ENCODE results near the gene PTPN11. TPM values are rescaled to one million over a fixed set of nuclear protein-coding genes. Genes with fewer than 3 reads are reported as not detected.

The PTPN11 gene
- 80.9 TPM for polyA plus RNA-seq (2013, experiment 1 of 2)
- polyA plus RNA-seq (2013, experiment 2 of 2), result 80.2 TPM

DNA sequence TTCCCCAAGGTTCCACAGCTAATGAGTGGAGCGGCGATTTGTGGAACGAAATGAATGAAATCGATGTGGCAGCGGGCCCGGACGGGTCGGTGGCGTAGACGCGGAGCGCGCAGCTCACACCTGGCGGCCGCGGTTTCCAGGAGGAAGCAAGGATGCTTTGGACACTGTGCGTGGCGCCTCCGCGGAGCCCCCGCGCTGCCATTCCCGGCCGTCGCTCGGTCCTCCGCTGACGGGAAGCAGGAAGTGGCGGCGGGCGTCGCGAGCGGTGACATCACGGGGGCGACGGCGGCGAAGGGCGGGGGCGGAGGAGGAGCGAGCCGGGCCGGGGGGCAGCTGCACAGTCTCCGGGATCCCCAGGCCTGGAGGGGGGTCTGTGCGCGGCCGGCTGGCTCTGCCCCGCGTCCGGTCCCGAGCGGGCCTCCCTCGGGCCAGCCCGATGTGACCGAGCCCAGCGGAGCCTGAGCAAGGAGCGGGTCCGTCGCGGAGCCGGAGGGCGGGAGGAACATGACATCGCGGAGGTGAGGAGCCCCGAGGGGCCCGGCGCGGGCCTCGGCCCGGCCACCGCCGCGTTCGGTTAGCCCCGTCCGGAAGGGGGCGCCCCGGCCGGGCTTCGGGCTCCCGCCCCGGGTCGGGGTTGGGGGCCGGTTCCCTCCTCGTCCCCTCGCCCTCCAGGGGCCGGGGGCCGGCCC, at the start of gene PTPN11:
TSS of gene PTPN11 (plus strand) at position 340 of the 689 bp plus-strand sequence. CDS start at position 505, 165 bp downstream.
- peak within 1 kb of the TSS in 1 of 2 experiments; percentile 98 for H3K14ac ChIP-seq (ENCODE audit: low read length in 2 of 2)
- H3K9ac ChIP-seq (ENCODE audit: low read length), result peak within 1 kb of the TSS; percentile 95
- no peak within 1 kb of the TSS for H2AK5ac ChIP-seq (ENCODE audit: low read length, severe bottlenecking)
- H3K27ac ChIP-seq (ENCODE audit: low read length, poor library complexity, severe bottlenecking), result peak within 1 kb of the TSS; percentile 91
- H2BK15ac ChIP-seq (ENCODE audit: low read depth, poor library complexity, severe bottlenecking), result peak within 1 kb of the TSS; percentile 97
- peak within 1 kb of the TSS; percentile 99 for H4K8ac ChIP-seq (ENCODE audit: low read length)
- under 1% methylated on average over 69 of the region's 89 CpGs for WGBS
- H2BK120ac ChIP-seq (ENCODE audit: low read depth, low read length), result peak within 1 kb of the TSS; percentile 85
- H2AFZ ChIP-seq (ENCODE audit: low read depth, low read length), result peak within 1 kb of the TSS; percentile 94
- DNase-seq, result peak; percentile 88
- H3K18ac ChIP-seq (ENCODE audit: low read depth in 1 of 2, low read length in 2 of 2), result peak within 1 kb of the TSS; percentile 99
- no peaks in the 10 kb centered on the region for H3K9me3 ChIP-seq (ENCODE audit: control insufficient read depth, low read length)
- H4K91ac ChIP-seq (ENCODE audit: low read length), result peak within 1 kb of the TSS; percentile 93
- peak within 1 kb of the TSS; percentile 98 to 99 for H3K4me3 ChIP-seq (ENCODE audit: insufficient read depth in 1 of 2, low read depth in 1 of 2, low read length in 2 of 2)
- H3K36me3 ChIP-seq (ENCODE audit: control insufficient read depth in 1 of 2, insufficient read depth in 2 of 2, low read depth in 1 of 2, low read length in 2 of 2), result no peaks in the 10 kb centered on the region
- H3K79me1 ChIP-seq (replicated peaks; ENCODE audit: low read length, poor library complexity, severe bottlenecking), result peaks cover 10% of the 10 kb centered on the region
- peak within 1 kb of the TSS; percentile 96 for H3K4me2 ChIP-seq (ENCODE audit: low read length, poor library complexity, severe bottlenecking)
- peak within 1 kb of the TSS in 1 of 2 experiments; percentile 99 for H3K23ac ChIP-seq (ENCODE audit: low read length in 2 of 2)
- H3K4ac ChIP-seq (ENCODE audit: low read depth in 1 of 2, low read length in 2 of 2), result peak within 1 kb of the TSS; percentile 17 to 99
- peak within 1 kb of the TSS in 1 of 2 experiments; percentile 63 for H2BK12ac ChIP-seq (ENCODE audit: low read length in 2 of 2)
- H3K27me3 ChIP-seq (ENCODE audit: control insufficient read depth in 1 of 2, insufficient read depth in 1 of 2, low read length in 2 of 2), result no peaks in the 10 kb centered on the region
- H2BK5ac ChIP-seq (ENCODE audit: low read depth, low read length, poor library complexity, severe bottlenecking), result peak within 1 kb of the TSS; percentile 99
- H3K4me1 ChIP-seq (ENCODE audit: control insufficient read depth, insufficient read depth, low read depth, low read length), result peaks cover 11% of the 10 kb centered on the region

DNA sequence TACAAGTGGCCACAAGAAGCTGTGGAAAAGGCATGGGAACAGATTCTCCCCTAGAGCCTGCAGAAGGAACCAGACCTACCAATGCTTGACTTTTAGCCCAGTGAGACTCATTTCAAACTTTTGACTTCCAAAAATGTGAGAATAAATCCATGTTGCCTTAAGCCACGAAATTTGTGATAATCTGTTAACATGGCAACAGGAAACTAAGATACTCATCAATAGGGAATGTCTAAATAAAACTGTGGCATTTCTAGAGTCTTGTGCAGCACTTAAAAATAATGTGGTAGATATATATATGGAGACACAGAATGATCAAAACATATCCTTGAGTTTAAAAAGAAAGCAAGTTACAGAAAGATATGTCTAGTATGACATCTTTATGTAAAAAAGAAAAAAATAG, 48.5 kb upstream of the PTPN11 start:
- H3K4me2 ChIP-seq (ENCODE audit: low read length, poor library complexity, severe bottlenecking), result no peak overlapping the region
- no peak overlapping the region for H2AK5ac ChIP-seq (ENCODE audit: low read length, severe bottlenecking)
- no CpG with 5 or more reads among the region's 1 CpG for WGBS
- no peaks in the 10 kb centered on the region for H3K27me3 ChIP-seq (ENCODE audit: control insufficient read depth in 1 of 2, insufficient read depth in 1 of 2, low read length in 2 of 2)
- no peak overlapping the region for H2BK15ac ChIP-seq (ENCODE audit: low read depth, poor library complexity, severe bottlenecking)
- no peaks in the 10 kb centered on the region for H3K4me1 ChIP-seq (ENCODE audit: control insufficient read depth, insufficient read depth, low read depth, low read length)
- H3K79me1 ChIP-seq (replicated peaks; ENCODE audit: low read length, poor library complexity, severe bottlenecking), result peaks cover 13% of the 10 kb centered on the region
- H4K91ac ChIP-seq (ENCODE audit: low read length), result no peak overlapping the region
- H3K4ac ChIP-seq (ENCODE audit: low read depth in 1 of 2, low read length in 2 of 2), result no peak overlapping the region
- H3K36me3 ChIP-seq (ENCODE audit: control insufficient read depth in 1 of 2, insufficient read depth in 2 of 2, low read depth in 1 of 2, low read length in 2 of 2), result no peaks in the 10 kb centered on the region
- DNase-seq, result peak; percentile 33
- no peak overlapping the region for H2BK120ac ChIP-seq (ENCODE audit: low read depth, low read length)
- no peak overlapping the region for H2AFZ ChIP-seq (ENCODE audit: low read depth, low read length)
- H3K14ac ChIP-seq (ENCODE audit: low read length in 2 of 2), result no peak overlapping the region
- no peak overlapping the region for H3K23ac ChIP-seq (ENCODE audit: low read length in 2 of 2)
- no peaks in the 10 kb centered on the region for H3K9me3 ChIP-seq (ENCODE audit: control insufficient read depth, low read length)
- H3K9ac ChIP-seq (ENCODE audit: low read length), result no peak overlapping the region
- no peak overlapping the region for H3K4me3 ChIP-seq (ENCODE audit: insufficient read depth in 1 of 2, low read depth in 1 of 2, low read length in 2 of 2)
- no peak overlapping the region for H2BK5ac ChIP-seq (ENCODE audit: low read depth, low read length, poor library complexity, severe bottlenecking)
- no peak overlapping the region for H4K8ac ChIP-seq (ENCODE audit: low read length)
- H3K27ac ChIP-seq (ENCODE audit: low read length, poor library complexity, severe bottlenecking), result no peak overlapping the region
- H2BK12ac ChIP-seq (ENCODE audit: low read length in 2 of 2), result no peak overlapping the region
- H3K18ac ChIP-seq (ENCODE audit: low read depth in 1 of 2, low read length in 2 of 2), result no peak overlapping the region

DNA sequence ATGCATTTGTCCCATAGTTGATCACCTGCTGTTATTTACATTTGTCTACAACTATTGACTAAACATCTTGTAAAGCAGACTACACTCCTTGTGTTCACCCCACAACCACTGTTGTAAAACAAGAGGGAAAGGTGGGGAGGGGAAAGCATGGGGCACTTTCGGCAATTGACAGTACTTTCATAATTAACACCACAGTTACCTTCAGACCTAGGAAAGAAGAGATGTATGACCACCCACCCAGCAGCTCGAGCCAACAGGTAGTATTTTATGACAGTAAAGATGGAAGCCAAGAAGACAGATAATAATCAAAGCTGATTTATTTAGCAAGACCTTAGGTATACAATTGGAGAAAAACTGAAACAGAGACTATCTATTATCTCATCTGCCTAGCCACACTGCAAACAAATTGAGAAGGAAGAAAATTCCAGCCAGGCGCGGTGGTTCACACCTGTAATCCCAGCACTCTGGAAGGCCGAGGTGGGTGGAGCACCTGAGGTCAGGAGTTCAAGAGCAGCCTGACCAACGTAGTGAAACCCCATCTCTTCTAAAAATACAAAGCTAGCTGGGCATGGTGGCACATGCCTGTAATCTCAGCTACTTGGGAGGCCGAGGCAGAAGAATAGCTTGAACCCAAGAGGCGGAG, 47.8 kb upstream of the PTPN11 start:
- H2AK5ac ChIP-seq (ENCODE audit: low read length, severe bottlenecking), result no peak overlapping the region
- H3K14ac ChIP-seq (ENCODE audit: low read length in 2 of 2), result no peak overlapping the region
- no peak overlapping the region for H2BK12ac ChIP-seq (ENCODE audit: low read length in 2 of 2)
- H3K4me2 ChIP-seq (ENCODE audit: low read length, poor library complexity, severe bottlenecking), result no peak overlapping the region
- no peak for DNase-seq
- H2BK5ac ChIP-seq (ENCODE audit: low read depth, low read length, poor library complexity, severe bottlenecking), result no peak overlapping the region
- no peaks in the 10 kb centered on the region for H3K4me1 ChIP-seq (ENCODE audit: control insufficient read depth, insufficient read depth, low read depth, low read length)
- H3K4ac ChIP-seq (ENCODE audit: low read depth in 1 of 2, low read length in 2 of 2), result no peak overlapping the region
- H3K4me3 ChIP-seq (ENCODE audit: insufficient read depth in 1 of 2, low read depth in 1 of 2, low read length in 2 of 2), result no peak overlapping the region
- H4K91ac ChIP-seq (ENCODE audit: low read length), result no peak overlapping the region
- no peak overlapping the region for H2BK15ac ChIP-seq (ENCODE audit: low read depth, poor library complexity, severe bottlenecking)
- 96% methylated on average over 6 of the region's 8 CpGs for WGBS
- H2BK120ac ChIP-seq (ENCODE audit: low read depth, low read length), result no peak overlapping the region
- no peaks in the 10 kb centered on the region for H3K36me3 ChIP-seq (ENCODE audit: control insufficient read depth in 1 of 2, insufficient read depth in 2 of 2, low read depth in 1 of 2, low read length in 2 of 2)
- H2AFZ ChIP-seq (ENCODE audit: low read depth, low read length), result no peak overlapping the region
- no peak overlapping the region for H3K18ac ChIP-seq (ENCODE audit: low read depth in 1 of 2, low read length in 2 of 2)
- no peaks in the 10 kb centered on the region for H3K27me3 ChIP-seq (ENCODE audit: control insufficient read depth in 1 of 2, insufficient read depth in 1 of 2, low read length in 2 of 2)
- no peaks in the 10 kb centered on the region for H3K9me3 ChIP-seq (ENCODE audit: control insufficient read depth, low read length)
- H3K27ac ChIP-seq (ENCODE audit: low read length, poor library complexity, severe bottlenecking), result no peak overlapping the region
- H3K23ac ChIP-seq (ENCODE audit: low read length in 2 of 2), result no peak overlapping the region
- H4K8ac ChIP-seq (ENCODE audit: low read length), result no peak overlapping the region
- H3K79me1 ChIP-seq (replicated peaks; ENCODE audit: low read length, poor library complexity, severe bottlenecking), result peaks cover 14% of the 10 kb centered on the region
- H3K9ac ChIP-seq (ENCODE audit: low read length), result no peak overlapping the region

DNA sequence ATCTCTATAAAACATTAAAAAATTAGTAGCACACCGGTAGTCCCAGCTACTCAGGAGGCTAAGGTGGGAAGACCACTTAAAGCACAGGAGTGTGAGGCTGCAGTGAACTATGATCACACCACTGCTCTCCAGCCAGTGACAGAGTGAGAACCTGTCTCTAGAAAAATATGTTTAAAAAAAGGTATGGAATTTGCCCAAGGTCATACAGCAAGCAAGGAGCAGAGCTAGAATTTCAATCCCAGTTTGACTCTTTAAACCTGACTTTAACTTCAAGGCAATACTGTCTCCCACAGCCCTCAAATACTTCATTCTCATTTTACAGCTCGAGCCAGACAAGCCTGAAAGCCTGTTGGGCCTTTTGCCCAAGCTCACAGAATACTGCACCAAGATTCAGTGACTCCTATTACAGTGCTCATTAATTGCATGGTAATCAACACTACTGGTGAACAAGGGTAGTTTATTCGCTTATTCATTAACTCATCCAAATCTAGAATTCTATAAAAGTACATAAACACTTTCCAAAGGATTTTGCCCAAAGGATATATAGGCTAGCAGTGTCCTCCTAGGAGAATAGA, 44.5 kb upstream of the PTPN11 start:
- Histone ChIP-seq H4K8ac (ENCODE audit: low read length) (no peak overlapping the region), H3K23ac (ENCODE audit: low read length in 2 of 2) (no peak overlapping the region), H2BK15ac (ENCODE audit: low read depth, poor library complexity, severe bottlenecking) (no peak overlapping the region), H2AK5ac (ENCODE audit: low read length, severe bottlenecking) (no peak overlapping the region), H3K4me1 (ENCODE audit: control insufficient read depth, insufficient read depth, low read depth, low read length) (peaks cover 3% of the 10 kb centered on the region), H2BK12ac (ENCODE audit: low read length in 2 of 2) (no peak overlapping the region), H3K27ac (ENCODE audit: low read length, poor library complexity, severe bottlenecking) (no peak overlapping the region), H3K79me1 (replicated peaks; ENCODE audit: low read length, poor library complexity, severe bottlenecking) (peaks cover 13% of the 10 kb centered on the region), H2AFZ (ENCODE audit: low read depth, low read length) (no peak overlapping the region), H2BK5ac (ENCODE audit: low read depth, low read length, poor library complexity, severe bottlenecking) (no peak overlapping the region), H3K4me2 (ENCODE audit: low read length, poor library complexity, severe bottlenecking) (no peak overlapping the region), H3K9ac (ENCODE audit: low read length) (no peak overlapping the region), H3K9me3 (ENCODE audit: control insufficient read depth, low read length) (no peaks in the 10 kb centered on the region), H3K27me3 (ENCODE audit: control insufficient read depth in 1 of 2, insufficient read depth in 1 of 2, low read length in 2 of 2) (no peaks in the 10 kb centered on the region), H4K91ac (ENCODE audit: low read length) (no peak overlapping the region), H3K4me3 (ENCODE audit: insufficient read depth in 1 of 2, low read depth in 1 of 2, low read length in 2 of 2) (no peak overlapping the region), H3K18ac (ENCODE audit: low read depth in 1 of 2, low read length in 2 of 2) (no peak overlapping the region), H3K36me3 (ENCODE audit: control insufficient read depth in 1 of 2, insufficient read depth in 2 of 2, low read depth in 1 of 2, low read length in 2 of 2) (no peaks in the 10 kb centered on the region), H3K4ac (ENCODE audit: low read depth in 1 of 2, low read length in 2 of 2) (no peak overlapping the region), H2BK120ac (ENCODE audit: low read depth, low read length) (no peak overlapping the region), H3K14ac (ENCODE audit: low read length in 2 of 2) (no peak overlapping the region)
- 97% methylated on average over 2 of the region's 3 CpGs for WGBS
- DNase-seq, result no peak

Measured in mesenchymal stem cell (in vitro differentiated cells and primary cell).